Measurements from ENCODE around the gene IMPA2.

IMPA2 gene

GRCh38 chr18:11981192-11981542 is at the start of gene IMPA2:
IMPA2 (plus strand) TSS chr18:11981507; CDS start chr18:11981670, 163 bp downstream.
- H3K27ac ChIP-seq (ENCODE audit: extremely low read depth, low read depth, low read length) = peak within 1 kb of the TSS; percentile 94
- POLR2A ChIA-PET = interaction anchor here (0.6 to 3.0 kb wide), 24 partner anchors 12 to 1745 kb away, joined by 3 to 17 read pairs (median 4); partner anchors contain the start of genes CHMP1B, FAM210A and RNMT
- peak within 1 kb of the TSS; percentile 59 for H3K4me3 ChIP-seq (ENCODE audit: low read depth, low read length)
- TF ChIP-seq HOXC10 (CRISPR knock-in tag; IDR thresholded peaks at IDR 0.05) = 0 out of 2 replicates have a peak, but pooled peaks have one; percentile 25
- no peak for TF ChIP-seq ZNF558 (tag by site-specific recombination; IDR thresholded peaks at IDR 0.05)
- no peak for TF ChIP-seq ZFP69B (tag by site-specific recombination; IDR thresholded peaks at IDR 0.05)
- TF ChIP-seq, protein P1, sequence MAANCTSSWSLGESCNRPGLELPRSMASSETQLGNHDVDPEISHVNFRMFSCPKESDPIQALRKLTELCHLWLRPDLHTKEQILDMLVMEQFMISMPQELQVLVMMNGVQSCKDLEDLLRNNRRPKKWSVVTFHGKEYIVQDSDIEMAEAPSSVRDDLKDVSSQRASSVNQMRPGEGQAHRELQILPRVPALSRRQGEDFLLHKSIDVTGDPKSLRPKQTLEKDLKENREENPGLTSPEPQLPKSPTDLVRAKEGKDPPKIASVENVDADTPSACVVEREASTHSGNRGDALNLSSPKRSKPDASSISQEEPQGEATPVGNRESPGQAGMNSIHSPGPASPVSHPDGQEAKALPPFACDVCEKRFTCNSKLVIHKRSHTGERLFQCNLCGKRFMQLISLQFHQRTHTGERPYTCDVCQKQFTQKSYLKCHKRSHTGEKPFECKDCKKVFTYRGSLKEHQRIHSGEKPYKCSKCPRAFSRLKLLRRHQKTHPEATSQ (tag by site-specific recombination; IDR thresholded peaks at IDR 0.05) = no peak
- no peak for TF ChIP-seq ZNF48 (tag by site-specific recombination; IDR thresholded peaks at IDR 0.05)
- no peak for TF ChIP-seq ZNF837 (tag by site-specific recombination; IDR thresholded peaks at IDR 0.05)
- TF ChIP-seq ZBTB44 (tag by site-specific recombination; IDR thresholded peaks at IDR 0.05) = no peak
- TF ChIP-seq ZNF157 (tag by site-specific recombination; IDR thresholded peaks at IDR 0.05) = no peak
- TF ChIP-seq SCRT2 (tag by site-specific recombination; IDR thresholded peaks at IDR 0.05) = no peak
- TF ChIP-seq ZBTB21 (tag by site-specific recombination; IDR thresholded peaks at IDR 0.05) = no peak
- TF ChIP-seq ZNF433 (tag by site-specific recombination; IDR thresholded peaks at IDR 0.05; ENCODE audit: low read depth) = no peak
- 0 out of 2 replicates have a peak, but pooled peaks have one; percentile 56 for TF ChIP-seq IKZF3 (tag by site-specific recombination; IDR thresholded peaks at IDR 0.05)
- TF ChIP-seq ZNF521 (tag by site-specific recombination; IDR thresholded peaks at IDR 0.05) = no peak
- TF ChIP-seq, protein P2, sequence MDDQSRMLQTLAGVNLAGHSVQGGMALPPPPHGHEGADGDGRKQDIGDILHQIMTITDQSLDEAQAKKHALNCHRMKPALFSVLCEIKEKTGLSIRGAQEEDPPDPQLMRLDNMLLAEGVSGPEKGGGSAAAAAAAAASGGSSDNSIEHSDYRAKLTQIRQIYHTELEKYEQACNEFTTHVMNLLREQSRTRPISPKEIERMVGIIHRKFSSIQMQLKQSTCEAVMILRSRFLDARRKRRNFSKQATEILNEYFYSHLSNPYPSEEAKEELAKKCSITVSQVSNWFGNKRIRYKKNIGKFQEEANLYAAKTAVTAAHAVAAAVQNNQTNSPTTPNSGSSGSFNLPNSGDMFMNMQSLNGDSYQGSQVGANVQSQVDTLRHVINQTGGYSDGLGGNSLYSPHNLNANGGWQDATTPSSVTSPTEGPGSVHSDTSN (CRISPR knock-in tag; IDR thresholded peaks at IDR 0.05) = 0 out of 2 replicates have a peak, but pooled peaks have one; percentile 55
- no peak for TF ChIP-seq ZNF221 (tag by site-specific recombination; IDR thresholded peaks at IDR 0.05; ENCODE audit: borderline replicate concordance)
- TF ChIP-seq BCL11B (tag by site-specific recombination; IDR thresholded peaks at IDR 0.05; ENCODE audit: low read depth) = no peak
- TF ChIP-seq ZIC2 (tag by site-specific recombination; IDR thresholded peaks at IDR 0.05) = 0 out of 2 replicates have a peak, but pooled peaks have one; percentile 3
- TF ChIP-seq ZNF184 (tag by site-specific recombination; IDR thresholded peaks at IDR 0.05) = no peak
- TF ChIP-seq ZNF510 (tag by site-specific recombination; IDR thresholded peaks at IDR 0.05; ENCODE audit: insufficient replicate concordance) = no peak
- no peak for TF ChIP-seq ZNF658 (tag by site-specific recombination; IDR thresholded peaks at IDR 0.05)
- no peak for TF ChIP-seq ZNF311 (tag by site-specific recombination; IDR thresholded peaks at IDR 0.05; ENCODE audit: borderline replicate concordance)
- no peak for TF ChIP-seq HIC1 (tag by site-specific recombination; IDR thresholded peaks at IDR 0.05)
- TF ChIP-seq KLF9 (tag by site-specific recombination; IDR thresholded peaks at IDR 0.05; ENCODE audit: low read depth) = no peak
- TF ChIP-seq ZNF621 (tag by site-specific recombination; IDR thresholded peaks at IDR 0.05) = no peak
- no peak for TF ChIP-seq ZNF302 (tag by site-specific recombination; IDR thresholded peaks at IDR 0.05; ENCODE audit: low read depth)
- CTCF ChIA-PET = interaction anchor here (1.1 to 3.2 kb wide), 5 partner anchors 14 to 326 kb away, joined by 3 to 26 read pairs (median 3); no protein-coding TSS in a partner anchor
- no peaks in the 10 kb centered on the region for H3K36me3 ChIP-seq (ENCODE audit: control insufficient read depth in 2 of 2, insufficient read depth in 1 of 2, low read length in 2 of 2)
- no peaks in the 10 kb centered on the region for H3K9me3 ChIP-seq (ENCODE audit: control insufficient read depth, insufficient read depth, low read depth, low read length)
- H3K4me1 ChIP-seq (ENCODE audit: control insufficient read depth, insufficient read depth, low read length) = peaks cover 3% of the 10 kb centered on the region; the same call in 1 of the 2 replicates

Data from HEK293 (cell line).